Caco-2 (cell line): Measurements from ENCODE around the gene TSPAN9. TPM values are rescaled to one million over a fixed set of nuclear protein-coding genes. Genes with fewer than 3 reads are reported as not detected.
A peak's percentile ranks its signal among the peaks of the same experiment; 100 is the strongest.

Source experiments
- BruUV-seq: library from RNA; stranded (reverse); fragments of 400-500 nt; replicated peaks from 2 replicates; lab custom pipeline; 2021; lab: Mats Ljungman, UMichigan
- CTCF ChIA-PET: fragments of 300-600 bp; sonication (Branson Sonifier 250); formaldehyde crosslinking; loops from one replicate; lab custom pipeline; 2022; ENCODE audit warnings: antibody characterized with exemption; lab: Charles Lee
- POLR2A ChIA-PET: fragments of 300-600 bp; sonication (Branson Sonifier 250); formaldehyde crosslinking; loops from one replicate; lab custom pipeline; 2022; ENCODE audit warnings: antibody characterized with exemption; lab: Charles Lee
- DNase-seq, 2 experiments: peaks; one replicate each; pipeline versions ENCODE4 v3.0.0 to v3.0.0-alpha.2; 2020 to 2022
- H3K27me3 ChIP-seq: replicated peaks from 2 replicates; pipeline ENCODE4 v1.6.0; 2011; ENCODE audit warnings: low read length; ENCODE audit not compliant: control insufficient read depth, insufficient read depth
- H3K36me3 ChIP-seq: 2 replicates; pipeline ENCODE4 v1.5.1; 2011; ENCODE audit warnings: low read length; ENCODE audit not compliant: control insufficient read depth, insufficient read depth
- H3K4me1 ChIP-seq: fragments of 250-450 bp; sonication (Bioruptor Pico); 2 replicates; pipeline ENCODE4 v1.5.1; 2020; ENCODE audit warnings: mild to moderate bottlenecking
- H3K4me3 ChIP-seq: 2 replicates; pipeline ENCODE4 v1.5.1; 2011; ENCODE audit warnings: low read depth, mild to moderate bottlenecking, control low read depth, low read length
- H3K9me3 ChIP-seq: fragments of 250-450 bp; sonication (Bioruptor Pico); 2 replicates; pipeline ENCODE4 v1.5.1; 2020; ENCODE audit warnings: mild to moderate bottlenecking, moderate library complexity
- H3K27ac Mint-ChIP-seq: one replicate; pipeline ENCODE4 v1.8.0; 2022; ENCODE audit warnings: mixed read lengths; ENCODE audit not compliant: unreplicated experiment
- H3K27me3 Mint-ChIP-seq: one replicate; pipeline ENCODE4 v1.8.0; 2022; ENCODE audit warnings: mixed read lengths; ENCODE audit not compliant: insufficient read depth, unreplicated experiment
- H3K36me3 Mint-ChIP-seq: one replicate; pipeline ENCODE4 v1.8.0; 2022; ENCODE audit warnings: mild to moderate bottlenecking, mixed read lengths; ENCODE audit not compliant: insufficient read depth, unreplicated experiment
- H3K4me1 Mint-ChIP-seq: one replicate; pipeline ENCODE4 v1.8.0; 2022; ENCODE audit warnings: low read depth, mixed read lengths; ENCODE audit not compliant: unreplicated experiment
- H3K4me3 Mint-ChIP-seq: one replicate; pipeline ENCODE4 v1.8.0; 2022; ENCODE audit warnings: mild to moderate bottlenecking, moderate library complexity, mixed read lengths; ENCODE audit not compliant: unreplicated experiment
- H3K9me3 Mint-ChIP-seq: one replicate; pipeline ENCODE4 v1.8.0; 2022; ENCODE audit warnings: mixed read lengths; ENCODE audit not compliant: unreplicated experiment
- intact Hi-C: fragments of 100-400 bp; cut with micrococcal nuclease; formaldehyde crosslinking; loops from one replicate; pipeline ENCODE4 v1.10.0; 2022; ENCODE audit not compliant: unreplicated experiment
- total RNA-seq: library from RNA; stranded (reverse); gene quantifications from 2 replicates; pipeline ENCODE4 v1.2.3, GENCODE V29; 2022
- TF ChIP-seq, protein P1 (sequence below), 2 experiments: fragments of 200-600 bp in 1 of 2; IDR thresholded peaks; 1 replicate in 1 of 2; 2 replicates in 1 of 2; pipeline versions ENCODE4 v1.5.1 to v1.8.0; 2011 to 2022; ENCODE audit warnings: antibody characterized with exemption in 1 of 2, control low read depth in 1 of 2, inconsistent platforms in 1 of 2, low read depth in 1 of 2, low read length in 1 of 2, mild to moderate bottlenecking in 1 of 2, moderate library complexity in 1 of 2; ENCODE audit not compliant: insufficient read depth in 1 of 2, severe bottlenecking in 1 of 2, unreplicated experiment in 1 of 2

Gene TSPAN9
- total RNA-seq, 1 experiment from 2014 or later = 49.1 TPM

DNA sequence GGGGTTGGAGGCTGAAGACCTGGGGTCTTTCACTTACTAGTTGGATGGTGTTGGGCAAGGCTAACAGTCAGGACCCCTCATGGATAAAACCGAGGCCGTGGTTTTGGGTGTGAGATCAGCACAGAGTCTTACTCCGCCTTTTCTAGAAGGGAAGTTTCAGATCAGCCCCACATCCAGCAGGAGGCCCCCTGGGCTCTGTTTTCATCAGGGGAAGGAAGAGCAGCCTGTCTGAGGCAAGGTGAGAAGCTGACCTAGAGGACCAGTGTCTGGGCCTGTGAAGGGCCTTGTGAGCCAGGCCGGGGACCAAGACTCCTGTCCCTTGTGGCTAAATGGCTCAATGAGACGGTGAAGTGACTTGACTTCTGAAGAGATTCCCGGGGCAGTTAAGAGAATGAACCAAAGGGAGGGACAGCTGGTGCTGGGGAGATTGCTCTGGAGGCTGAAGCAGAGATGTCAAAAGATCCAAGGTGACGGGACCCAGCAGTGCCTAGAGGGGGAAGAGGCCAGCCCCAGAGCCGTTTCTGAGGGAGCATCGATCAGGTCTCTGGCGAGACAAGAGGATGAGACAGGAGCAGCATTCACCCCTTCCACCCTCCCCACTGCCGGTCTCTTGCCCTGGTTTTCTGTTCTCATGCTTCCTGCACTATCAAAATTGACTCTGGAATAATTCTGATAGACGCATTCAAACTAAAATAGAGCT, 40.1 kb upstream of the TSPAN9 start:
- peak overlapping the region; percentile 12 for H3K27ac Mint-ChIP-seq
- peaks cover 90% of the 10 kb centered on the region for H3K36me3 Mint-ChIP-seq
- CTCF ChIA-PET = interaction anchor here (0.7 kb wide), 1 partner anchor 180 kb away, joined by 3 read pairs; no protein-coding TSS in a partner anchor
- intact Hi-C loops = no loop called here
- H3K27me3 Mint-ChIP-seq = no peaks in the 10 kb centered on the region
- no peaks in the 10 kb centered on the region for H3K9me3 Mint-ChIP-seq
- no peak for DNase-seq
- Histone ChIP-seq H3K27me3 (no peaks in the 10 kb centered on the region), H3K4me1 (no peaks in the 10 kb centered on the region), H3K4me3 (no peak overlapping the region), H3K36me3 (peaks cover 1% of the 10 kb centered on the region), H3K9me3 (no peaks in the 10 kb centered on the region)
- H3K4me3 Mint-ChIP-seq = no peak overlapping the region
- POLR2A ChIA-PET = no interaction called here
- no TSS peak for BruUV-seq
- TF ChIP-seq, protein P1, sequence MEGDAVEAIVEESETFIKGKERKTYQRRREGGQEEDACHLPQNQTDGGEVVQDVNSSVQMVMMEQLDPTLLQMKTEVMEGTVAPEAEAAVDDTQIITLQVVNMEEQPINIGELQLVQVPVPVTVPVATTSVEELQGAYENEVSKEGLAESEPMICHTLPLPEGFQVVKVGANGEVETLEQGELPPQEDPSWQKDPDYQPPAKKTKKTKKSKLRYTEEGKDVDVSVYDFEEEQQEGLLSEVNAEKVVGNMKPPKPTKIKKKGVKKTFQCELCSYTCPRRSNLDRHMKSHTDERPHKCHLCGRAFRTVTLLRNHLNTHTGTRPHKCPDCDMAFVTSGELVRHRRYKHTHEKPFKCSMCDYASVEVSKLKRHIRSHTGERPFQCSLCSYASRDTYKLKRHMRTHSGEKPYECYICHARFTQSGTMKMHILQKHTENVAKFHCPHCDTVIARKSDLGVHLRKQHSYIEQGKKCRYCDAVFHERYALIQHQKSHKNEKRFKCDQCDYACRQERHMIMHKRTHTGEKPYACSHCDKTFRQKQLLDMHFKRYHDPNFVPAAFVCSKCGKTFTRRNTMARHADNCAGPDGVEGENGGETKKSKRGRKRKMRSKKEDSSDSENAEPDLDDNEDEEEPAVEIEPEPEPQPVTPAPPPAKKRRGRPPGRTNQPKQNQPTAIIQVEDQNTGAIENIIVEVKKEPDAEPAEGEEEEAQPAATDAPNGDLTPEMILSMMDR (IDR thresholded peaks at IDR 0.05; ENCODE audit: insufficient read depth in 1 of 2, low read depth in 1 of 2, low read length in 1 of 2, severe bottlenecking in 1 of 2, unreplicated experiment in 1 of 2) = no peak
- H3K4me1 Mint-ChIP-seq = no peaks in the 10 kb centered on the region

DNA sequence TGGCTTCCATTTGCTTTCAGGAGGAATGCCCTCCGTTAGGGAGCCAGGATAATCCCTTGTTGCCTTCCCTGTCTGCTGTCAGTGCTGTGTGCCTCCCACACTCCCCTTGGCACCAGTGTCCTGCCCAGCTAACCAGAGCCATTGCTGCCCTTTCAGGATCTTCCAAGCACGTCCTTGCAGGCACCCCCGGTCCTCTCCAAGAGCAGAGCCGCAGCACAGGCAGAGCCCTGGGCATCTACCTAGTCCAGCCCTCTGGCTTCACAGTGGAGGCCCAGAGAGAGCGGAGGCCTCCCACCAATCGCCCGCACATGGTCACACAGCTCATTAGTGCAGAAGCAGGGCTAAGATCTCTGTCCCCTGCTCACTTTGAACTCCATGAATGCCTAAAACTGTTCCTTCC, 39.0 kb upstream of the TSPAN9 start:
- DNase-seq = no peak
- Mint-ChIP-seq H3K27me3 (no peaks in the 10 kb centered on the region), H3K27ac (no peak overlapping the region), H3K4me3 (no peak overlapping the region), H3K36me3 (peaks cover 91% of the 10 kb centered on the region), H3K4me1 (no peaks in the 10 kb centered on the region), H3K9me3 (no peaks in the 10 kb centered on the region)
- Histone ChIP-seq H3K27me3 (no peaks in the 10 kb centered on the region), H3K9me3 (no peaks in the 10 kb centered on the region), H3K4me3 (no peak overlapping the region), H3K4me1 (no peaks in the 10 kb centered on the region), H3K36me3 (peaks cover 1% of the 10 kb centered on the region)
- ChIA-PET POLR2A (no interaction called here), CTCF (no interaction called here)
- intact Hi-C loops = no loop called here
- TF ChIP-seq, protein P1 (IDR thresholded peaks at IDR 0.05; ENCODE audit: insufficient read depth in 1 of 2, low read depth in 1 of 2, low read length in 1 of 2, severe bottlenecking in 1 of 2, unreplicated experiment in 1 of 2) = no peak
- BruUV-seq = no TSS peak

DNA sequence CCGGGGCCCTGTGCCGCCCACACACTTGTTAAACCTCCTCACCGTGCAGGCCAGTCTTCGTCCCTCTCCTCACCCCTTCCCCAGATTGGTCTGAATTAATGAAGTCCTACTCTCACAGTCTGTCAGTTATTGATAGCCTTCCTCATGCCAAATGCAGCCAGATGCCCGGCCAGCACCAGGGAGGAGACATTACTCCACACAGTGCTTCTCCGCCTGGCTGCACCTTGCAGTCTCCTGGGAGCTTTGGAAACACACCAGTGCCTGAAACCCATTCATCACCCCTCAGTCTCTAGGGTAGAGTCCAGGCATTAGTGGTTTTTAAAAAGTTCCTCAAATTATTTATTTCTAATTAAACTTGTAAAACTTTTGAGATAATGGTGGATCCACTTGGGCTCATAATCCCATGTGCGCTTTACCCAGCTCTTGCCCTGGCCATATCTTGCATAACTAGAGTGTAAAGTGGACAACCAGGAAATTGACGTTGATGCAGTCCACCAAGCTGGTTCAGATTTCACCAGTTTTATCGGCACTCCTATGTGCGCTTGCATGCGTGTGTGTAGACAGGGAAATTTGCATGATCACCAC, 38.2 kb upstream of the TSPAN9 start:
- TF ChIP-seq, protein P1 (IDR thresholded peaks at IDR 0.05; ENCODE audit: insufficient read depth in 1 of 2, low read depth in 1 of 2, low read length in 1 of 2, severe bottlenecking in 1 of 2, unreplicated experiment in 1 of 2) = no peak
- ChIA-PET POLR2A (no interaction called here), CTCF (no interaction called here)
- intact Hi-C loops = no loop called here
- Histone ChIP-seq H3K9me3 (no peaks in the 10 kb centered on the region), H3K27me3 (no peaks in the 10 kb centered on the region), H3K4me3 (no peak overlapping the region), H3K4me1 (no peaks in the 10 kb centered on the region), H3K36me3 (peaks cover 1% of the 10 kb centered on the region)
- no peak for DNase-seq
- no peak overlapping the region for H3K27ac Mint-ChIP-seq
- no peaks in the 10 kb centered on the region for H3K9me3 Mint-ChIP-seq
- no peaks in the 10 kb centered on the region for H3K27me3 Mint-ChIP-seq
- H3K4me1 Mint-ChIP-seq = no peaks in the 10 kb centered on the region
- no TSS peak for BruUV-seq
- no peak overlapping the region for H3K4me3 Mint-ChIP-seq
- peaks cover 91% of the 10 kb centered on the region for H3K36me3 Mint-ChIP-seq
